HG02642 (cell line): ENCODE data around the gene B3GNT5.

Experiments
- ATAC-seq: cut with Tn5 transposase; IDR thresholded peaks from one replicate; pipeline ENCODE4 v1.9.1; 2021; ENCODE audit warnings: mild to moderate bottlenecking; ENCODE audit not compliant: unreplicated experiment, poor library complexity

B3GNT5 gene

GRCh38 chr3:183262875-183263378 lies 9.9 kb downstream of the B3GNT5 start:
- ATAC-seq = no peak

GRCh38 chr3:183264268-183264667 lies 11.2 kb downstream of the B3GNT5 start:
- ATAC-seq = no peak

GRCh38 chr3:183265157-183265642 lies 12.1 kb downstream of the B3GNT5 start:
- ATAC-seq = no peak

GRCh38 chr3:183265834-183266417 lies 12.9 kb downstream of the B3GNT5 start:
- no peak for ATAC-seq

- no peak for ATAC-seq
Observed at GRCh38 chr3:183266454-183266853, 13.4 kb downstream of the B3GNT5 start.

- ATAC-seq = no peak
Observed at GRCh38 chr3:183267140-183267539, 14.1 kb downstream of the B3GNT5 start.

GRCh38 chr3:183268366-183268765 lies 15.3 kb downstream of the B3GNT5 start:
- ATAC-seq = no peak

- ATAC-seq = no peak
Observed at GRCh38 chr3:183269345-183269744, 16.3 kb downstream of the B3GNT5 start.

- no peak for ATAC-seq
Observed at GRCh38 chr3:183270344-183270743, 17.3 kb downstream of the B3GNT5 start.

GRCh38 chr3:183272142-183272541 lies 19.1 kb downstream of the B3GNT5 start:
- ATAC-seq = no peak

GRCh38 chr3:183272791-183273190 lies 19.7 kb downstream of the B3GNT5 start:
- ATAC-seq = no peak

- ATAC-seq = no peak
Observed at GRCh38 chr3:183274609-183275008, 21.6 kb downstream of the B3GNT5 start.

- no peak for ATAC-seq
Observed at GRCh38 chr3:183275418-183275817, 22.4 kb downstream of the B3GNT5 start.

- no peak for ATAC-seq
Observed at GRCh38 chr3:183275937-183276336, 22.9 kb downstream of the B3GNT5 start.

GRCh38 chr3:183277260-183277659 lies 24.2 kb downstream of the B3GNT5 start:
- no peak for ATAC-seq

GRCh38 chr3:183278479-183279088 lies 25.5 kb downstream of the B3GNT5 start:
- ATAC-seq = no peak

- no peak for ATAC-seq
Observed at GRCh38 chr3:183279371-183279770, 26.3 kb downstream of the B3GNT5 start.

- no peak for ATAC-seq
Observed at GRCh38 chr3:183281126-183281797, 28.2 kb downstream of the B3GNT5 start.

GRCh38 chr3:183283886-183284285 lies 30.8 kb downstream of the B3GNT5 start:
- ATAC-seq = no peak

GRCh38 chr3:183284570-183284969 lies 31.5 kb downstream of the B3GNT5 start:
- ATAC-seq = no peak

GRCh38 chr3:183285318-183285717 lies 32.3 kb downstream of the B3GNT5 start:
- no peak for ATAC-seq
